Right atrium auricular region (tissue), 2 donors: ENCODE data around the gene GAK. TPM values are rescaled to one million over a fixed set of nuclear protein-coding genes. Genes with fewer than 3 reads are reported as not detected.

ENCODE experiments used
- DNase-seq: peaks from one replicate; pipeline ENCODE4 v3.0.0-alpha.2; 2019; ENCODE audit warnings: low spot score
- H3K27ac ChIP-seq, 2 donors: fragments of 200-600 bp; sonication (generic); 1 replicate in 1 of 2; 2 replicates in 1 of 2; pipeline ENCODE4 v1.5.1; 2016 to 2019
- H3K27me3 ChIP-seq, 2 donors: fragments of 200-600 bp; sonication (generic); one replicate each; pipeline versions ENCODE4 v1.5.1 to v1.6.0; 2017 to 2019
- H3K36me3 ChIP-seq: fragments of 200-600 bp; sonication (generic); one replicate; pipeline ENCODE4 v1.5.1; 2016
- H3K4me1 ChIP-seq, 2 donors: fragments of 200-600 bp; sonication (generic); one replicate each; pipeline versions ENCODE4 v1.5.1 to v1.6.0; 2017 to 2019
- H3K4me3 ChIP-seq, 2 donors: fragments of 200-600 bp; sonication (generic); 1 replicate in 1 of 2; 2 replicates in 1 of 2; pipeline ENCODE4 v1.5.1; 2017 to 2019; ENCODE audit warnings: mild to moderate bottlenecking in 1 of 2, moderate library complexity in 1 of 2
- H3K9me3 ChIP-seq, 2 donors: fragments of 200-600 bp; sonication (generic); one replicate each; pipeline ENCODE4 v1.5.1; 2019
- total RNA-seq, 2 donors: library from RNA; depleted of rRNA; stranded (reverse); fragments of >200 nt; gene quantifications; one replicate each; pipeline ENCODE4 v1.1.0, GENCODE V29; 2016
- TF ChIP-seq, protein P1 (sequence below), 2 donors: fragments of 200-600 bp; sonication (generic); IDR thresholded peaks; one replicate each; pipeline ENCODE4 v1.5.1; 2019; ENCODE audit warnings: antibody characterized with exemption in 2 of 2

GAK gene
- total RNA-seq, 2 donors from 2014 or later, result 27.8 to 52.2 TPM

DNA sequence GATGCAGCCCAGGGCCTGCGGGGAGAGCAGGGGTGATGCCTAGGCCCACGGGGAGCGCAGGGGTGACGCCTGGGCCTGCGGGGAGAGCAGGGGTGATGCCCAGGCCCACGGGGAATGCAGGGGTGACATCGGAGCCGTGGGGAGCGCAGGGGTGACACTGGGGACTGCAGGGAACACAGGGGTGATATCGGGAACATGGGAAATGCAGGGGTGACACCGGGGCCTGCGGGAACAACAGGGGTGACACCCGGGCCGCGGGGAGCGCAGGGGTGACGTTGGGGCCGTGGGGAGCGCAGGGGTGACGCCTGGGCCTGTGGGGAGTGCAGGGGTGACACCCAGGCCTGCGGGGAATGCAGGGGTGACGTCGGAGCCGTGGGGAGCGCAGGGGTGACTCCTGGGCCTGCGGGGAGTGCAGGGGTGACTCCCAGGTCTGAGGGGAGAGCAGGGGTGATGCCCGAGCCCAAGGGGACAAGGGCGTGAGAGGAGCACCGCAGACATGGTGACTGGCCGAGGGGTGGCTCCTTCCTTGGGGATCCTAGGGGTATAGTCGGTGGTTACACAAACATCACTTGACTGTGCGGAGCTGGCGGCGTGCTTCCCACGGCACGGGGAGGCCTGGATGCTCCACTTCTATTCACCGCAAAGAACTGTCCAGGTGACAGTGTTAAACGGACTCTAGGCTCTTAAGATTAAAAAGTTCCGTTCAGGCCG lies 38.0 kb downstream of the GAK start:
- no peaks in the 10 kb centered on the region for H3K9me3 ChIP-seq
- peaks cover 60% of the 10 kb centered on the region for H3K36me3 ChIP-seq
- H3K4me1 ChIP-seq, result no peaks in the 10 kb centered on the region
- no peak for DNase-seq
- H3K27me3 ChIP-seq, result no peaks in the 10 kb centered on the region
- H3K27ac ChIP-seq, result no peak overlapping the region
- no peak overlapping the region for H3K4me3 ChIP-seq
- TF ChIP-seq, protein P1, sequence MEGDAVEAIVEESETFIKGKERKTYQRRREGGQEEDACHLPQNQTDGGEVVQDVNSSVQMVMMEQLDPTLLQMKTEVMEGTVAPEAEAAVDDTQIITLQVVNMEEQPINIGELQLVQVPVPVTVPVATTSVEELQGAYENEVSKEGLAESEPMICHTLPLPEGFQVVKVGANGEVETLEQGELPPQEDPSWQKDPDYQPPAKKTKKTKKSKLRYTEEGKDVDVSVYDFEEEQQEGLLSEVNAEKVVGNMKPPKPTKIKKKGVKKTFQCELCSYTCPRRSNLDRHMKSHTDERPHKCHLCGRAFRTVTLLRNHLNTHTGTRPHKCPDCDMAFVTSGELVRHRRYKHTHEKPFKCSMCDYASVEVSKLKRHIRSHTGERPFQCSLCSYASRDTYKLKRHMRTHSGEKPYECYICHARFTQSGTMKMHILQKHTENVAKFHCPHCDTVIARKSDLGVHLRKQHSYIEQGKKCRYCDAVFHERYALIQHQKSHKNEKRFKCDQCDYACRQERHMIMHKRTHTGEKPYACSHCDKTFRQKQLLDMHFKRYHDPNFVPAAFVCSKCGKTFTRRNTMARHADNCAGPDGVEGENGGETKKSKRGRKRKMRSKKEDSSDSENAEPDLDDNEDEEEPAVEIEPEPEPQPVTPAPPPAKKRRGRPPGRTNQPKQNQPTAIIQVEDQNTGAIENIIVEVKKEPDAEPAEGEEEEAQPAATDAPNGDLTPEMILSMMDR (IDR thresholded peaks at IDR 0.05), result no peak

DNA sequence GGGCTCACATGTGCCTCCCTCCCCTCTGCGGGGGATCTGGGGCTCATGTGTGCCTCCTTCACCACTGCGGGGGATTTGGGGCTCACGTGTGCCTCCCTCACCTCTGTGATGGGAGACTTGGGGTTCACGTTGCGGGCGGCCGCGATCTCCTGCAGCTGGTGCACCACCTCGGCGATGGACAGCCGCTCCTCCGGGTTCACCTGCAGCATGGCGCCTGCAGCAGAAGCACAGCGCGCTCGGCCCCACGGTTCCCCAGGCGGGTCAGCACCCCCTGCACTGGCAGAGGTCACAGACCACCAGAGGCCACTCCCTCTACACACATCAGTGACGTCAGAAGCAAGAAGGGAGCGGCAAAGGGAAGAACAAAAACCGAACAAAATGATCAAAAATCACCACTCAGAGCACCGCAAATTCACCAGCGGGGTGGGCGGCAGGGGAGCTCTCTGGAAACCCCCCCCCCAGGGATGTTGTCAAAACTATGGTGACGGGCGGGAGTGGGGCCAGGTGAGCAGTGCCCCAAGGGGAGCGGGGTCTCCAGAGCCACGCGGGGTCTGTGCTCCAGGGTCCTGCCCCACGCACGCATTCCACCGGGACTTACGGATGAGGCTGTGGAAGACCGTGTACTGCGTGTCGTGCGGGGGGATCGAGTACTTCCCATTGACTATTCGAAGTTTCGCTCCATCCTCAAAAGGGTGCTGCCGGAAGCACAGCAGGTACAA lies 38.7 kb downstream of the GAK start:
- Histone ChIP-seq H3K27me3 (no peaks in the 10 kb centered on the region), H3K9me3 (no peaks in the 10 kb centered on the region), H3K4me3 (no peak overlapping the region), H3K27ac (no peak overlapping the region), H3K4me1 (no peaks in the 10 kb centered on the region), H3K36me3 (peaks cover 67% of the 10 kb centered on the region)
- TF ChIP-seq, protein P1 (IDR thresholded peaks at IDR 0.05), result no peak
- DNase-seq, result no peak

DNA sequence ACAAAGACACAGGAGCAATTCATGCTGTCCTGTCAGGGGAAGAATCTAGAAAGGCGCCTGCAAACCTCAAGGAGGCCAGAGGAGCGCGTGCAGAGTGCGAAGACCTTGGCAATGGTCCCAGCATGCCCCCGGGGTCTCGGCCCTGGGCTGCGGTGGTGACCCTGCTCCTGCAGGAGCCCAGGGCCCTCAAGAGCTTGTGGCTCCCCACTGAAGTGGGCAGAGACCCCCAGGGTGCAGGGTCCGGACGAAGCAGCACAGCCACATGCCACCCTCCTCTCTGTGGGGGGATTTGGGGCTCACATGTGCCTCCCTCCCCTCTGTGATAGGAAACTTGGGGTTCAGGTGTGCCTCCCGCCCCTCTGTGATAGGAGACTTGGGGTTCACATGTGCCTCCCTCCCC lies 39.3 kb downstream of the GAK start:
- TF ChIP-seq, protein P1 (IDR thresholded peaks at IDR 0.05), result no peak
- Histone ChIP-seq H3K4me3 (no peak overlapping the region), H3K9me3 (no peaks in the 10 kb centered on the region), H3K27me3 (no peaks in the 10 kb centered on the region), H3K27ac (no peak overlapping the region), H3K4me1 (no peaks in the 10 kb centered on the region), H3K36me3 (peaks cover 71% of the 10 kb centered on the region)
- DNase-seq, result no peak

DNA sequence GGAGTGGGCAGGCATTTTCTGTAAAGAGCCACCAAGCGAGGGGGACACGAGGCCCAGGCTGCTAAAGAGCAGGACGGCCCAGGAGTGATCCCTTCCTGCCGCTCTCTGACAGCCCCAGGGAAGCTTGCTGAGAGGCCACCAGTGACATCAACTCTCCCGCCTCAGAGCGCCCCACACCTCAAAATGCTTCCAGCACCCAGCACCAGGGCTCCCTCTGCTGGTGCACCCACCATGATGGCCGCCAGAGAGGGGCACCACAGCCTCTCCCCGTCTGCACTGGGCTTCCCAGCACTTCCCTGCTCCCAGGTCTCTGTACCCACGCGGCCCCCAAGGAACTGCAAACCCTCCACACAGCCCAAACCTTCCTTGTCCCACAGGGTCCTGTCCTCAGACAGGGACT lies 40.4 kb downstream of the GAK start:
- no peak overlapping the region for H3K27ac ChIP-seq
- peaks cover 64% of the 10 kb centered on the region for H3K36me3 ChIP-seq
- no peaks in the 10 kb centered on the region for H3K4me1 ChIP-seq
- no peak overlapping the region for H3K4me3 ChIP-seq
- TF ChIP-seq, protein P1 (IDR thresholded peaks at IDR 0.05), result no peak
- no peak for DNase-seq
- H3K27me3 ChIP-seq, result no peaks in the 10 kb centered on the region
- no peaks in the 10 kb centered on the region for H3K9me3 ChIP-seq

DNA sequence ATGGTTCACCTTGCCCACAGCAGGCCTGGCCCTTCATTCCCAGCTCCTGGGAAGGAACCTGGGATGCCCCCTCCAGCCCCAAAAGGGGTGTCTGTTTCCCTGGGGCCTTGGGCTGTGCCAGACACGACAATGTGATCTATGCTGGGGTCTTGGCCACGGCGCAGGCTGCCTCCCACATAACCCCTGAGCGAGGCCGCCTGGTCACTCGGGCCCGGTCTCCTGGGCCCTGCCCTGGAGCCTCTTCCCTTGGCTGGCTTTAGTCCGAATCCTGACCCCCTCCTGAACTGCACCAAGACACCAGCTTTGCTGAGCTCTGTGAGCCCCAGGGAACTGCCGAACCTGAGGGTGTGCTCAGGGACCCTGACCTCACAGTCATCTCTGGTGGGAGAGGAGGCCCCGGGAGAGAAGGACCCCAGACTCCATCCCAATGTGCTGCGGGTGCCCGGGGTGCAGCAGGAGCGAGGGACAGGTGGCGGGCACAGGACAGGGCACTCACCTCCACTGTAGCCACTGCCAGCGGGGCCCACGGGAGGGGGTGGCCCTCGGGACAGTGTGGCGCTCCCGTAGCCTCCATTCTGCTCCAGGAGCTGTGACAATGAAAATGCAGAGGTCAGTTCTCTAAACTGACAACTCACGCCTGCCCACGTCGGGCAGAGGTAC lies 42.0 kb downstream of the GAK start:
- TF ChIP-seq, protein P1 (IDR thresholded peaks at IDR 0.05), result no peak
- no peaks in the 10 kb centered on the region for H3K9me3 ChIP-seq
- no peak for DNase-seq
- H3K4me3 ChIP-seq, result no peak overlapping the region
- H3K27ac ChIP-seq, result no peak overlapping the region
- H3K27me3 ChIP-seq, result no peaks in the 10 kb centered on the region
- H3K4me1 ChIP-seq, result no peaks in the 10 kb centered on the region
- peaks cover 49% of the 10 kb centered on the region for H3K36me3 ChIP-seq
